ENCODE measurements around the gene RELL2.

Gene RELL2

GRCh38 chr5:141650851-141651727, 14.3 kb downstream of the RELL2 start, which contains the start of gene FCHSD1:
Gene FCHSD1, minus strand, starts transcription at chr5:141651418. Its CDS starts 50 bp downstream, at chr5:141651368.
- FAIRE-seq: no peak

DNA sequence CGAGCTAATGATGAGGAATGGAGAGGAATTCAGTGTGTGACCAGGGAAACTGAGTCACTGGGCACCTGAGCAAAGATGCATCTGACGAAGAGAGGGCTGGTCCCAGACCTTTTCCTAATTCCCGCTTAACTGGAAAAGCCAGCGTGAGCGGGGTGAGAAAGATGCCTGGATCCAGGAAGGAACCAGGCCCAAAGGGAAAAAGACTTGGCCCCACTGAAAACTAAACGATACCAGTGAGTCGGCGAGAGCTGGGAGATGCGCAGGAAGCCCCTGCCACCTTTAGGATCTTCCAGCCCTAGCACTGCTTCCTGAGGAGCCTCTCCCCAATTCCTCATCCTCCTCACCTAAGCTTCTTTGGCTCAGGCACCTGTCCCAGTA, 14.9 kb downstream of the RELL2 start:
- no peak for FAIRE-seq

DNA sequence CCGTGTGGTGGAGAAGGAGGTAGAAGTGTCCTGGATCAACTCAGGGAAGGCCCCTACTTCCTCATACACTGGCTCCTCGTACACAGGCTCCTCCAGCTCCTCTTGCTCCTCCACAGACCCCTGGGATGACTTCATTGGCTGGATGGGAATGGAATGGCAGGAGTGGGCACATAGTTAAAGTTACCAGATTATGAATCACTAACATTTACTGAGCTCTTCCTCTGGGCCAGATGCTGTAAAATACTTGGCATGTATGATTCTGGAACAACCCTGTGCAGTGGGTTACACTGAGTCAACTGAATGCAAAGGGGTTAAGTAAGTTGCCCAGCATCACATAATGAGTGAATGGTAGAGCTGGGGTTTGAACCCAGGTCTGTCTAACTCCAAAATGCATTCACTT, 17.5 kb downstream of the RELL2 start:
- no peak for FAIRE-seq

GRCh38 chr5:141655020-141655419, 18.2 kb downstream of the RELL2 start:
- no peak for FAIRE-seq

- no peak for FAIRE-seq
Observed at GRCh38 chr5:141656396-141656795, 19.6 kb downstream of the RELL2 start.

- no peak for FAIRE-seq
Observed at GRCh38 chr5:141657404-141657803, 20.6 kb downstream of the RELL2 start.

DNA sequence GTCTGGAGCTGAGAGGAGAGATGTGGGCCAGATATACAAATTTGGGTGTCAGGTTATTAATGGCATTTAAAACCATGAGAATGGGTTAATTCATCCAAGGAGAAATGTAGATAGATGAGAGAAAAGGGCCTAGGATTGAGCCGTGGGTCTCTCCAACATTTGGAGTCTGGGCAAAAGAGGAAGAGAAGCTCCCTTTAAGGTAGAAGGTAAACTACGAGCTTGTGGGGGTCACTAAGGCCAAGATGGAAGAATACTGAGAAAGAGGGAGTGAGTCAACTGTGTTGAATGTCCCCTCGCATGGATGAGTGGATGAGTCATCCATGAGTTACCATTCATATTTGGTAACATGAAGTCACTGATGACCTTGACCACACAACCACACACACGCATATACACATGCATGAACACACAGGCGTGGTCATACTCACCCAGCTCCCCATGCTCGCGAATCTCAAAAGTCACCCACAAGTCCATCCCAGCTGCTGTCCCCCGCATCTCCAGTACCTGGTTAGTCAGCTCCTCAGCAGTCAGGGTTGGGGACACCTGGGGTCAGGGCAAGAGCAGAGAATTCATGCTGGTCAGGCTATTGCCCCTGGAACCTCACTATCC, 21.2 kb downstream of the RELL2 start:
- no peak for FAIRE-seq

DNA sequence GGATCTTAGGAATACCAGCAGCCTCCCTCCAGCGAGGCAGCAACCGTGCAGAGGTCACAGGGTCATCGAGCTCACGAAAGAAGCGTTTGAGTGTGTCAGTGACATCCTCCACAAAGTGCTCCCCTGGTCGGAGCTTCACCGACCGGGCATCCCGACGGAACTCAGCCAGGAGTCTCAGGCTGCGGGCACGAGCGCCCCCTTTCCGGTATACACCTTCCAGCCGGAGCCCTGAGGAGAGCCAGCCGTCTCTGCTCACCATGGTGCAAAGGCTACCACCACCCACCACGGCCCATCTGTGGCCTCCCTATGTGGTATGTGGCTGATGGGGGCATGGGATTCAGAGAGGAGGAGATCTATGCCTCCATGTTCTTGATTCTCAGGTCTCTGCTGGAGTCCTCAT, 25.2 kb downstream of the RELL2 start:
- FAIRE-seq: no peak

DNA sequence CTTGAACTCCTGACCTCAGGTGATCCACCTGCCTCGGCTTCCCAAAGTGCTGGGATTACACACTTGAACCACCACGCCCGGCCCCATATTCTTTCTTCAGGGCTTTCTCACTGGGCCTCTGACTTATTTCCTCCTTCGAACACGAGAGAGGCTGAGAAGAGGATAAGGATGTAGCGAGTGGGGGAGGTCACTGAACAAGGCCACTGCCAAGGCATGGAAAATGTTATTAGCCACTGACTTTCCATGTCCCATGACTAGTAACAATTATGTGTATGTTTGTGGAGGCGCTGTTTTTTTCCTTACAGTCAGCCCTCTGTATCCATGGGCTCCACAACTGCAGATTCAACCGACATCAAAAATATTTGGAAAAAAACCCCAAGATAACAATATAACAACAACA, 26.7 kb downstream of the RELL2 start:
- FAIRE-seq: no peak

DNA sequence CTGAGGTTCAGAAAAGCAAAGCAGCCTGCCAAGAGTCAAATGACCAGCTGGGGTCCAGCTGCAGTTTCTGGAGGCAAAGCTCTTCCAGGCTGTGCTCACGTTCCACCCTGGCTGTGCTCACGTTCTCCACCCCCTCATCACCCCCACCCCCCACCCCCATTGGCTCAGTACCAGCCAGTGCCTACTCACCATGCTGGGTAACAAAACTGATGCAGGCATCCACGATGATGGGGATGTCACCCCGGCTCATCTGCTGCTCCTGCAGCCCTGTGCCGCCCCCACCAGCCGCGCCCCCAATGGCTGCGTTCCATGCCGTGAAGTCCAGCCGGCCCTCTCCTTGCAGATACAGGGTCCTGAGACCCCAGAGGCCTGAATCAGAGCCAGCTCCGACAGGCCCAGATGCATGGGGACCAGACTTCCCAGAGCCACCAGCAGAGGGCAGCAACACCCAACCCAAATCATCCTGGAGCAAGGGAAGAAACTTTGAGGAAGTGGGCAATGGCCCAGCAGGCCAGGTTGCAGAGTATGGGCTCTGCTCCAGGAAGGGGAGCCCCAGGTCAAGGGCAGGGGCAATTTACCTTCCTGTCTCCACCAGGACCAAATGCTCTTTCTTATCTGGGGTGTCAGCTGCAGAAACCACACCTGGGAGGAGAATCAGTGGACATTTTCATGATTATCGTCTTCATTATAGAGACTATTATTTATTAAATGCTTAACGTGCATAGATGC, 28.1 kb downstream of the RELL2 start:
- FAIRE-seq: no peak

- FAIRE-seq: no peak
Observed at GRCh38 chr5:141665995-141666940, 29.5 kb downstream of the RELL2 start.

DNA sequence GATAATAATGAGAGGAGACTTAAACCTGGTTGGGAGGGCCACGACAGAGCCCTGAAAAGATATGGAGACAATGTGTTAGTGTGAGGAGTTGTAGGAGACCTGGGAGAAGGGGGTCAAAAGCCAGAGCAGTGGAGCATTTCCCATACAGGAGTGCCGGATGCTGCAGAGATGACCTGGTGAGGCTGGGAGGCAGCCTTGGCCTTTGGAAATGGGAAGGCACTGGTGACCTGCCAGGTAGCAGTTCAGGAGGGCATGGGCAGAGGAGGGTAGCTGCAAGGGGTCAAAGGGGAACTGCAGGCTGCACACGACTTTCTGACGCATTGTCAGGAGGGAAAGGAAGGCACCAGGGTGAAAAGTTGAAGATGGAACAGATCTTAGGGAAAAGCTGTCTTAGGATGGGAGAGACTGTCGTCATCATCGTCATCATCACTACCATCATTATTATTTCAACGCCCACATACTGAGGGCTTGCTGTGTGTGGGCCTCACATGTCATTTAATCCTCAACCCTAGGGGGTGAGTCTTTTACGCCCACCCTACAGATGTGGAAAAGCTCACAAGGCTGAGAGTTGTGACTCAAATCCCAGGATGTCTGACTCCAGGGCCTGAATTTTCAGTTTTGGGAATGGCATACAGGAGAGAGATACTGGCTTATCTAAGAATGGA, 31.9 kb downstream of the RELL2 start:
- no peak for FAIRE-seq

- FAIRE-seq: no peak
Observed at GRCh38 chr5:141669520-141669919, 32.7 kb downstream of the RELL2 start.

DNA sequence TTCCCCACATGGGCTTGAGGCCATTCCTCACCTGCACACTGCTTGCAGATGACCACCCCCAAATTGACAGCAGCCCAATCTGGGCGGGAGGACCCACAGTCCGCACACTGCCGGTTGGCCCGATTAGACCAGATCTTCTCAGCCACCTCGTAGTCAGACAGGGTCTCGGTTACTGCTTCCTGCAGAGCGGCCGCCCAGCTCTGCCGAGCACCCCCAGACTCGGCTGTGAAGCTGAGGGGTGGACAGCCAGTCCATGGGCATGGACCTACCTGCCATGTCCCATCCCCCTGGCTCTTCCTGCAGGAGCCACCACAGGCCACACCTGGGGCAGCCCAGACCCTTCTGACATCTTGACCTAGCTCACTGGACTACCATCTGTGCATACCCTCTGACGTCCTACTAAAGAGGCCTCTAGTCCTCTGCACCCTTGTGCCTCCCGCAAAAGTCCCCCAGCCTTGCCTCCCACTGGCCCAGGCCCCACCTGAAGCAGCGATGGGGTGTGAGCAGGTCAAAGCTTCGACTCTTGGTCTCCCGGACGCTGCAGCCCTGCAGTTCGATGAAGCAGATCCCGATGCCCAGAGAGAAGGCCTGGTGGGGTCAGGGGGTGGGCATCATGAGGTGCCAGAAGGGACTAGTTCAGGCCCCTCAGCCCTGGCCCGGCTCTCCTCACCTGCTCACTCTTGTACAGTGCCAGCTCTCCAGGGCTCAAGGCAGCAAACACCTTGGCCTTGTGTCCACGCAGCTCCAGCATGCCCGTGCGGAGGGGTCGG, 35.5 kb downstream of the RELL2 start:
- FAIRE-seq: no peak

GRCh38 chr5:141672841-141673813, 36.3 kb downstream of the RELL2 start:
- no peak for FAIRE-seq

DNA sequence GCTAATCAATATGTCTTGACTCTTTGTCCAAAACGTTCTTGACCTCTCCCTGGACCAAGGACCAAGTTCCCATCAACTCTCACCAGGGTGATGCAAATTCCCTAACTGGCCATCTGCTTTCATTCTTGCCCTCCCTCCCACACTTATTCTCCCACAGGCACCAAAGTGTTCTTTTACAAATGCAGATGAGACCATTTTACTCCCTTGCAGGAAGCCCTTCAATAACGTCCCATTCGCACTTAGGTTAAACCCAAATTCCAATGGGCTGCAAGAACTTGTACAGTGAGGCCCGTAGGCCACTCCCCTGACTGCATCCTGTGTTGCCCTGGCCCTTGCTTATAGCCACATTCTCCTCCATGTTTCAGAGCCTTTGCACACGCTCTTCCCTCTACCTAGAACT, 38.0 kb downstream of the RELL2 start:
- FAIRE-seq: no peak

DNA sequence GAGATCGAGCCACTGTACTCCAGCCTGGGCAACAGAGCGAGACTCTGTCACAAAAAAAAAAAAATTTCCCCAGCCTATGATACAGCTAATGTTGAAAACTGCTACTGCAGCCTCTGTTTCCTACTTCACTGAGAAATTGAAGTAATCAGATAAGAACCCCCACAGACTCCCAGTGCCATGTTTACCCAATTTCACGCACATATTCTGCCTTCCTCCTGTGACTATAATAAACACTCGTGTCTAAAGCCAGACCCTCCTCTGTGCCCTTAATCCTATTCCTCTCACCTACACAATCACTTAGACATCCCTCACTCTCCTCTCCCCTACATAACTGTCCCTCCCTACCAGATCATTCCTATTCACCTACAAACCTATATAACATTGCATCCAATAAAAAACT, 38.9 kb downstream of the RELL2 start:
- FAIRE-seq: no peak

GRCh38 chr5:141677415-141677814, 40.6 kb downstream of the RELL2 start:
- FAIRE-seq: no peak

GRCh38 chr5:141680178-141680577, 43.4 kb downstream of the RELL2 start:
- FAIRE-seq: no peak

DNA sequence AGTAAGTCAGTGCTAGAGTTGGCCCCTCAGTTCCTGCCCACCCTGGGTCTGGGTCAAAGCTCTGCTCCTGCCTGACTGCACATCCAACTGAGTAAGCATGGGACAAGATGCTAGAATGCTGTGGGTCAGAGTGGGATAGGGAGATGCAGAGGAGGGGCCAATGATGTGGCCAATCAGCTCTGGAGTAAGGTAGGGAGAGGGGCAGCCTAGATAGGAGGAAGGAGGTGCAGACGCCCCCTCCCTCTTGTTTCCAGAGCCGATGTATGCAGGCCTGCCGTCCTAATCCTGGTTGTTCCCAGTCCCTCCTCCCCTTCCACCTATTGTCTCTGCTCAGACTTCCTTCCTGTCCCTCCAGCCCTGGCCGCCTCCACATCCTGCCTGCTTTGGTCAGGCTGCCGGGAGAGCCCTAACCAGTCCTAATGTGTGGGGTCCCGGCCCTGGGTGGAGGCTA, 44.0 kb downstream of the RELL2 start:
- FAIRE-seq: no peak

Measured in G401.6 (cell line).